GM18502 (cell line): ENCODE measurements around the gene GALNT2.

ENCODE experiments used
- ATAC-seq: cut with Tn5 transposase; IDR thresholded peaks from one replicate; pipeline ENCODE4 v1.9.1; 2021; ENCODE audit warnings: mild to moderate bottlenecking; ENCODE audit not compliant: unreplicated experiment, poor library complexity

GALNT2 gene

GRCh38 chr1:230125640-230126528 lies 58.8 kb downstream of the GALNT2 start:
- no peak for ATAC-seq

GRCh38 chr1:230126529-230127104 lies 59.6 kb downstream of the GALNT2 start:
- no peak for ATAC-seq

GRCh38 chr1:230127105-230128054 lies 60.3 kb downstream of the GALNT2 start:
- ATAC-seq = no peak

- no peak for ATAC-seq
These were observed 61.7 kb downstream of the GALNT2 start for GRCh38 chr1:230128569-230129285.

GRCh38 chr1:230129341-230129740 lies 62.3 kb downstream of the GALNT2 start:
- ATAC-seq = no peak

DNA sequence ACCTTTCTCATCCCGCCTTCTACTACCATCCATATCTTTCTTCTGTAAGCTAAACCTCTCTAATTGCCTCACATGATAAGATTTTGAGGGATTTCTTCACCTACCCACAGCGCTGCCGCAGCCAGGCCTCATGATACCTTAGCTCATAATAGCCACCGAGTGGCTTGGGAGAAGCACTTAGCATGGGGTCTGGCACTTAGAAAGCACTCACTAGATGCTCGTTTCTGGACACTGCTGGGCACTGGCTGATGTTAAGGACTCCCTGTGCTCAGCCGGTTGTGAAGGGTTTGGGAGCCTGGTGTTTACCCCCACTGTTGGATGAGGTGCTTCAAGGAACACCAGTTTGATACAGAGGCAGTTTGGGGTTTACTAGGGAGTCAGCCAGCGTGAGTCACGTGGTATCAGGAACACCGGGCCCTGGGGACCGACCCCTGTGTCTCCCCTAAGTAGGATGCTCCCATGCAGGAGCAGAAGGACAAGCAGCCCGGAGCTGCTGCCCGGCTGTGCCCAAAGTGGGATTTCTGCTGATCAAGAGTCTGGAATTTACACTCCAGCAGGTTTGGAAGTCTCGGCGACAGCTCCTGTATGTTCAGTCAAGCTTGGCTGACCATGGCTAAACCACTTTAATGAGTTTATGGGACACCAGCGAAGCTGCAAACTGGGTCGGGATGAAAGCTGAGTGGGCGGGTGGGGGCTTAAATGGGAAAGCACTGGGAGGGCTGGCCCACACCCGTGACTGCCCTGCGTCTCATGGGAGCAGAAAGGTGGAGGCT lies 63.3 kb downstream of the GALNT2 start:
- ATAC-seq = no peak

DNA sequence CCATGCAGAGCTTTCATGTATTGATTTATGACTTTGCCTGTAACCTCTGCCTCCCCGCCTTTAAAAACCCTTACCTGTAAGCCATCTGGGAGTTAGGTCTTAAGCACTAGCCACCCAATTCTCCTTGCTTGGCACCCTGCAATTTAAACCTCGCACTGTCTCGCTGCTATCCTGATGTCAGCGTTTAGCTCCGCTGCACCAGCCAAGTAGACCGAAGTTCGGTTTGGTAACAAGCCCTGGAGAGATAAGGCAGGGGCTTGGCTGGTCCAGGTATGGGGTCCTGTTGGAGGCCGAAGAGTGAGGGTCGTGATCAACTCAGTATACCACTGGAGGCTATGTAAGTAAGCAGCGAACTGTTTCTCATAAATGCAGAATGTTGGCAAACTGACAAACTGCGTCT lies 64.4 kb downstream of the GALNT2 start:
- ATAC-seq = no peak

DNA sequence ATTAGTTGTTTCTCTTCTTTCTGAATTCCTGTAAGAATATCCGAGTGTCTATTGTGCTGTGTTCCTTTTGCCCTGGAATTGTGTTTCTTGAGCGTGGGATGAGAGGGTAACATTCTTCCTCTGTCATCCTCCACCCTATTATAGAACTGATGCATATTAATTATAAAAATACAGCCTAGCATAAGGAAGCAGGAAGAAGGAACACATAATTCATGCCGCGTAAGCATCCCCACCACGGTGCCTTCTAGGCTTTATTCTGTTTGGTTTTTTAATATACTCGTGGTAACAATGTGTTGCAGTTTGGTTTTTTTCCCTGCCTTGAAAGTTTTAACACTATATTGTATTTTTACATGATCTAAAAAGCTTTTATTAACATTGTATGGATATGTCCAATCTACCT lies 65.7 kb downstream of the GALNT2 start:
- ATAC-seq = no peak

- no peak for ATAC-seq
These were observed 68.7 kb downstream of the GALNT2 start for GRCh38 chr1:230135726-230136125.

DNA sequence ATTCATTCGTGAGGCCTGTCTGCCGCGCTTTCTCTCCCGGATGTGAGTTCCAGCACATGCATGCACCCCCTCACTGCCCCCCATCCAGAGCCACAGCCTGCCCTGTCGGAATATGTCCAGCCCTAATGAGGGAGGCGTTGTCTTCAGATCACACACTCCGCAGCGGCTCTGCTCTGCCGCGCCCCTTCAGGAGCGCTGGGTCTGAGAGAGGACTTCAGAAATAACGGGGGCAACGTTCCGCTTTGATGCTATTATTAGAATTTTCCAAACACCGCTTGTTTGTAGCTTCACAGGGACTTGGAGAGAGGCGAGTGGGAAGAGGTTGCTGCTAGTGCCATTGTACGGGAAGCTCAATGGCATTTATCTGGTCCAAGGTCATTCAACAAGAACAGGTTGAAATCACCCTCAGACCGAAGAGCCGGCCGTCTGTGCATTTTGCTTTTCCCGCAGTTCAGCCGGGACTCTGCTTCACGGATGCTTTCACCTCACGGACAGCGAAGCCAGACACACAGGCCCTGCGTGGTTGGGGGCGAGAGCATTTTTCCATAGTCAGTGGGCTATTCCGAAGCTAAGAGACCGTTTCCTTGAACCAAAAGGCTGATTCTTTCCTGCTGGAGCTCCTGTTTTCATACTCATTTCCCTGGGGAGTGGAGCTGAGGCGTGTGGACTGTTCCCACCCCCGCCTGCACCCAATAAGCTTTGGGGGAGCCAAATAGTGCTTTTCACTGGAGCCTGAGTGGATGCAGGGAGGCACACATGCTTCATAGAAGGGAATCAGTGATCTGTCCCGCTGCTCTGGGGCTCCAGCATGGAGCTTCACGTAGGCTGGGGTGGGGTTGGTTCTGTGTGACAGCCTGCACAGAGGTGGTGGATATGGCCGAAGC lies 69.7 kb downstream of the GALNT2 start:
- ATAC-seq = no peak

DNA sequence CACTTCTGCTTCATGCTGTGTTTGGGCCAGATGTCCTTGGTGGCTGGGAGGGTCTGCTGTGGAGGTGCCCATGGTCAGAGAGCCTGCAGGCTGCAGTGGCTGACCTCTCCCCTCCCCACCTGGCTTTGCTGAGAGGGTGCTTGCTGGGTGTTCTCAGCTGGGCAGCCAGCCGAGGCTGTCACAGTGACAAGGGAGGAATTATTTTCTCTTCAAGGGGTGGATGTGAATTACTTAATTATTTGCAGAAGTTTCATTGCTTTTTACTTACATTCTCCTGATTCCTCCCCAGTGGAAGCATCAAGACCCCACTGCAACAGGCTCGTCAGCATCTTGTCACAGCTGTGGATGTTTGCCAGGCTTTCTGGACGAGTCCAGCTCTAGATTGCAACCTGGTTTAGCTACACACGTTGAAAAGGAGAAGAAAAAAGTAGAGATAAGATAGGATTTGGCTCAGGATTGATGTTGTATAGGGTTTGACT lies 70.3 kb downstream of the GALNT2 start:
- no peak for ATAC-seq

DNA sequence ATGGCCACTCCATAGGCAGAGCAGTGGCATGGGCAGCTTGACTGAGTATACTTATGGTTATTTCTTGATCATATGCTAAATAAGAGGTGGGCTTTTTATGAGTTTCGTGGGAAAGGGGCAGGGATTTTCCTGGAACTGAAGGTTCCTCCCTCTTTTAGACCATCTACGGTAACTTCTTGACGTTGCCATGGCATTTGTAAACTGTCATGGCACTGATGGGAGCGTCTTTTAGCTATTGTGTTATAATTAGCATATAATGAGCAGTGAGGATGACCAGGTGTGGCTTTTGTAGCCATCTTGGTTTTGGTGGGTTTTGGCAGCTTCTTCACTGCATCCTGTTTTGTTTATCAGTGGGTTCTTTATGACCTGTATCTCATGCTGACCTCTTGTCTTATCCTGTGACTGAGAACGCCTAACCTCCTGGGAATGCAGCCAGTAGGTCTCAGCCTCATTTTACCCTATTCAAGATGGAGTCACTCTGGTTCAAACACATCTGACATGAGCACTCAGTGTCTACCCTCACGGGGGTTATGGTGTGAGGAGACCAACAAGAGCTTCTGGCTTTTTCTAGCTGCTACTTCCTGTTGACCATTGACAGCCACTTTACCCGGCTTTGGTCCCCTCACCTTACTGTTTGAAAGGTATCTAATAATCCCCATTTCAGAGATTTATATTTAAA lies 71.7 kb downstream of the GALNT2 start:
- no peak for ATAC-seq

DNA sequence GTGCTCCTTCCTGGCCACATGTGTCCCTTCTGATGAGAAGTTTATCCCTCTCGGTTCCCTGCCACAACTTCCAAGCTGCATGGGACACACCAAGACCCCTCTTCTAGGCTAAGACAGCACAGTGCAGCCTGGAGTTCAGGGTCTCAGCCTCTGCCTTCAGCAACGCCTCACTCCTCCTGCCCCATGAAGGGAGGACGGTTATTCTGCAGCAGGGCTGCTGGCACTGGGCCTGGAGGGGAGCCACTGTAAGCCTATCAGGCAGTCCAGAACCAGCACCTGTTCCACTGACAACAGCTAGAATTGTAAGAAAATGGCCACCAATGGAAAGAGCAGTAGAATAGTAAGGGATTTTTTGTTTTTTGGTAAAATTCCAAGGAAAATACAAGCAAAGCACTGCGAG lies 72.3 kb downstream of the GALNT2 start:
- no peak for ATAC-seq

- ATAC-seq = no peak
These were observed 72.7 kb downstream of the GALNT2 start for GRCh38 chr1:230139741-230140140.

DNA sequence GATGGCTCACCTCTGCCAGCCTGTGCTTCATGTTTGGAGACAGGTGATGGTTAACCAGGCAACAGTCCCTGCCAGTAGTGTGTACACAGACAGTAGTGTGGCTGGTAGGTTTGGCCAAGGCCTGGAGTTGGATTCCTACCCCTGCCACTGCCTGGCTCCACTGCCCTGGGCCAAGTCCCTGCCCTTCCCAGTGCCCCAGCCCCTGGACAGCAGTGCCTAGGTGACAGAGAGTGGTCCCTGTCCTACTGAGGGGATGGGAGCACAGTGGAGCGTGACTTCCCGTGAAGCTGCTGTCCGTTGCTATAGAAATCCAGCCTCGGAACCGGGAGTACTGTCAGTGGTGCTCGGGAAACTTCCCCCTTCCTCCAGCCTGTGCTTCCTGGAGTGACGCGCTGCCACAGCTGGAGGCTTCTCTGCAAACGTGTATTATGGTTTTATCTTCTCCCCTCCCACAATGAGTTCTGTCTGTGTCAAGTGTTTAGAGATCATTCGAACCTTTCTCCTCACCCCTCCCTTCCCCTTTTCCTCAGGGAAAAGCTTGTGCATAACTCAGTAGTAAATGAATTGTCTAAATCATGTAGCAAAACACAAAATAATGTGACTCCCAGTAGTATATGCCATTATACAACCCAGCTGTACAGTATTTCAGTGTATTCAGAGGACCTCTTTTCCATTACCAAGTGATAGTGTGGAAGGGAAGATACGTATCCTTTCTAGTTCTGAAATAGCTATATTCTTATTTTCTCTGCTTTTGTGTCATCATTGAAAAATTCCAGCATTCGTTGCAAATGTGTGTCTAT lies 73.4 kb downstream of the GALNT2 start:
- ATAC-seq = no peak

DNA sequence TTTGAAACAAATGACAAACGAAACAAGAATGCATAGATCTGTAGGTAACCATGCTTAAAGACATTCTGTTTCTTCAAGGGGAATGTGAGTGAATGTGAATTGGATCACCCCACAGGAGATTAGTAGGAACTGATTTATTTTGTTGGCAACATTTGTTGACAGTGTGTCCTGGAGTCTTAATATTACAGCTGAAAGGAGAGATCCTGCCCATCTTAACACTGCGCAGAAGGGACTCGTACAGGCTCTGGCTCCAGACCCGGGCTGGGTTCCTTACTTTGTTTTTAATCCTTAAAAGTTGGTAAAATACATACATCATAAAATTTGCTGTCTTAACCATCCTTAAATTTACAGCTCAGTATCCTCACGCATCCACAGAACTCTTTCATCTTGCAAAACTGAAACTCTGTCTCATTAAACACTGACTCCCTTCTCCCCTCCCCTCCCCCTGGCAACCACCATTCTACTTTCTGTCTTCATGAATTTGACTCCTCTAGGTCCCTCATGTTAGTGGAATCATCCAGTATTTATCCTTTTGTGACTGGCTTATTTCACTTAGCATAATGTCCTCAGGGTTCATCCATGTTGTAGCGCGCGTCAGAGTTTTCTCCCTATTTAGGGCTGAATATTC lies 74.1 kb downstream of the GALNT2 start:
- no peak for ATAC-seq
